ENCODE data around the gene HAPLN3. TPM values are rescaled to one million over a fixed set of nuclear protein-coding genes. Genes with fewer than 3 reads are reported as not detected.

The HAPLN3 gene
- total and polyA plus RNA-seq, 10 donors: 9.7 to 36.0 (median 16.2) TPM

DNA sequence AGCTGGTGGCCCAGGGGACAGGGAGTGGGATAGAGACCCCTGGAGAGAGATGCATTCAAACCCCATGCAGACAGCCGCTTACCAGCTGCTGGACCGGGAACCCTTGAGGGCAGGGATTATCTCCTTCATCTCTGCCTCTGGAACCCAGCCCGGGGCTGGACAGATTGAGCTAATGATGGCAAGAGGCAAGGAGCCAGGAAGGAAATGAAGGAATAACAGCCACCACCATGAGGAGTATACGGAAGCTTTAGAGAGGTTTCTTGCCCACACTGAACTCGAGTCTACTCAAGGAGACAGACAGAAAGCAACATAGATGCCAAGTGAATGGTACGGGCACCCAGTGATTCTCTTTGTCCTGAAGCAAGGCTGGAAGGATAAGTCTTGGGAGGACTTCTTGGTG, 23.2 kb downstream of the HAPLN3 start:
- Histone ChIP-seq H3K4me1 (no peaks in the 10 kb centered on the region), H3K9me3 (no peaks in the 10 kb centered on the region), H3K27me3 (replicated peaks in 1 of 7) (no peaks in the 10 kb centered on the region), H3K27ac (no peak overlapping the region), H3K36me3 (peaks cover 0 to 17% (median 0%) of the 10 kb centered on the region in 6 donors), H3K4me3 (no peak overlapping the region)
- 73 to 87% (median 79%) methylated on average over 6 of the region's 6 CpGs for WGBS, 5 donors
- no peak for TF ChIP-seq POLR2A (IDR thresholded peaks at IDR 0.05)
- TF ChIP-seq, protein P1, sequence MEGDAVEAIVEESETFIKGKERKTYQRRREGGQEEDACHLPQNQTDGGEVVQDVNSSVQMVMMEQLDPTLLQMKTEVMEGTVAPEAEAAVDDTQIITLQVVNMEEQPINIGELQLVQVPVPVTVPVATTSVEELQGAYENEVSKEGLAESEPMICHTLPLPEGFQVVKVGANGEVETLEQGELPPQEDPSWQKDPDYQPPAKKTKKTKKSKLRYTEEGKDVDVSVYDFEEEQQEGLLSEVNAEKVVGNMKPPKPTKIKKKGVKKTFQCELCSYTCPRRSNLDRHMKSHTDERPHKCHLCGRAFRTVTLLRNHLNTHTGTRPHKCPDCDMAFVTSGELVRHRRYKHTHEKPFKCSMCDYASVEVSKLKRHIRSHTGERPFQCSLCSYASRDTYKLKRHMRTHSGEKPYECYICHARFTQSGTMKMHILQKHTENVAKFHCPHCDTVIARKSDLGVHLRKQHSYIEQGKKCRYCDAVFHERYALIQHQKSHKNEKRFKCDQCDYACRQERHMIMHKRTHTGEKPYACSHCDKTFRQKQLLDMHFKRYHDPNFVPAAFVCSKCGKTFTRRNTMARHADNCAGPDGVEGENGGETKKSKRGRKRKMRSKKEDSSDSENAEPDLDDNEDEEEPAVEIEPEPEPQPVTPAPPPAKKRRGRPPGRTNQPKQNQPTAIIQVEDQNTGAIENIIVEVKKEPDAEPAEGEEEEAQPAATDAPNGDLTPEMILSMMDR (IDR thresholded peaks at IDR 0.05 in 8 of 11, conservative IDR thresholded peaks at IDR 0.05 in 3 of 11): no peak
- no peak for TF ChIP-seq POLR2AphosphoS5 (IDR thresholded peaks at IDR 0.05)
- intact Hi-C loops (cut with DNase I; ENCODE audit: low total_unique reads): no loop called here
- no peak for DNase-seq

DNA sequence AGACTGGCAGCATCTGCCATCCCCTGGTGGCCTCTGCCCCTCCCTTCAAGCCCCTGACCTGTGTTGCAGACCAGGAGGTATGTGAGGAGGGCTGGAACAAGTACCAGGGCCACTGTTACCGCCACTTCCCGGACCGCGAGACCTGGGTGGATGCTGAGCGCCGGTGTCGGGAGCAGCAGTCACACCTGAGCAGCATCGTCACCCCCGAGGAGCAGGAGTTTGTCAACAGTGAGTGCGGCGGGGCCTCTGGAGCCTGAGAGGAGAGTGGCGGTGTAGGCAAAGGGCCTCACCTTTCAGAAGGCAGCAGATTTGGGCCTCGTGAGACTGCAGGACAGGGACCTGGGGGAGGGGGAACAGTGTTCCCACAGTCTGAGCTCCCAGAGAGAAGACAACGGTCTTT, 24.0 kb downstream of the HAPLN3 start:
- no peaks in the 10 kb centered on the region for H3K4me1 ChIP-seq
- no peak overlapping the region for H3K27ac ChIP-seq
- no peak for DNase-seq
- WGBS, 5 donors: 85 to 95% (median 87%) methylated on average over 13 to 14 of the region's 14 CpGs
- no peaks in the 10 kb centered on the region for H3K9me3 ChIP-seq
- no peak overlapping the region for H3K4me3 ChIP-seq
- H3K36me3 ChIP-seq: peaks cover 0 to 10% (median 0%) of the 10 kb centered on the region in 6 donors
- intact Hi-C loops (cut with DNase I; ENCODE audit: low total_unique reads): no loop called here
- no peaks in the 10 kb centered on the region for H3K27me3 ChIP-seq (replicated peaks in 1 of 7)
- TF ChIP-seq POLR2A (IDR thresholded peaks at IDR 0.05) (no peak), POLR2AphosphoS5 (IDR thresholded peaks at IDR 0.05) (no peak)
- TF ChIP-seq, protein P1 (IDR thresholded peaks at IDR 0.05 in 8 of 11, conservative IDR thresholded peaks at IDR 0.05 in 3 of 11): no peak

DNA sequence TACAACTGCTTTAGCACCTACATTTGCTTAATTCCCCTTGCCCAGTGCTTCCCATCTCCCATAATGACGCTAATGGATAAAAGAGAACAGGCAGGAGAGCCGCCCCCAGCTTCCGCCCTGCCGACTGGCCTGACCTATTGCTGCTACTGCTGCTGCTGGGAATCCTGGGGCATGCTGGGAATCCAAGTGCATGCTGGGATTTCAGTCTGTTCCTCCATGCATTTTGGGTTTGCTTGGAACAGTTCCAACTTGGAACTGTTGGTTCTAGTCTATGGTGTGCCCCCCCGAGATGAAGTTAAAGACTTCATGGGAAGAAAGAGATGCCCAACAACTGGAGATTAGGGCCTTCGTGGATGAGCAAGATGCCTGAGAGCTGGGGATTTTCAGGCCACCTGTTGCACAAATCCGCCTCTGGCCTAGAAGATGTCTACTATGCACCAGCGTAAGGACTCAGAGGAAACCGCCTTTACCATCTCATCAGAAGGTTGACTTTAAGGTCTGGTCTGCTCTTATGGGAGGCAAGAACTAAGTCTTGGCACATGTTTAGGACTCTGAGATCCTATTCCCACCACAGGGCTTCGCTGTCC, 29.0 kb downstream of the HAPLN3 start:
- no peak for DNase-seq

DNA sequence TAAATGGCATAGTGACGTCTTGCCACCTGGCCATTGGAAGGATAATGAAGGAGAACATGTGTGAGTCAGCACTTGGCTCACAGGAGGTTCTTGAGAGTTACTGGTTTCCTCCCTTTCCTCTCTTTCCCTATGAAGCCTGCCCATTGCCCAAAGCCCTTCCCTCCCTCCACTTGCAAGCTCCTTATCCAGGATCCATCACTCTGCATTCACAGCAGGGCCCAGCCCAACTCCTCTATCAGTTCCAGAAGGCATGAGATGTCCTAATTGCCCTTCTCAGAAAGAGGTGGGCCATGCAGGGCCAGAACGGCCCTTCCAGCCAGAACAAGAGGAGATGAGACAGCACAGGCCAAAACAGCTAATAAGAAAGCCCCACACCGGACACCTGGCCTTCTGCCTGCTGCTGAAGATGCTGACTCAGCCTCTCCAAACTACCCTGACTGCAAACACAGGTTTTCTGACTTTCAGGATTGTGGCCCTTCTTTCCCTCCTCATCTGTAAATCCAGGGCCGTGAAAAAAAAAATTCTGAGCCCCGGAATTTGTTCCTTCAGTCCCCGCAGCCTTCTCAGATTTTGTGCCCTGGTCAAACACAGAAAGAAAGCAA, 29.7 kb downstream of the HAPLN3 start:
- intact Hi-C loops (cut with DNase I; ENCODE audit: low total_unique reads): no loop called here
- WGBS, 5 donors: 69 to 84% (median 76%) methylated on average over 6 of the region's 6 CpGs
- TF ChIP-seq POLR2AphosphoS5 (IDR thresholded peaks at IDR 0.05): no peak
- no peak for TF ChIP-seq POLR2A (IDR thresholded peaks at IDR 0.05)
- TF ChIP-seq, protein P1 (IDR thresholded peaks at IDR 0.05 in 8 of 11, conservative IDR thresholded peaks at IDR 0.05 in 3 of 11): no peak
- H3K9me3 ChIP-seq: no peaks in the 10 kb centered on the region
- H3K27me3 ChIP-seq (replicated peaks in 1 of 7): no peaks in the 10 kb centered on the region
- no peaks in the 10 kb centered on the region for H3K4me1 ChIP-seq
- no peak overlapping the region for H3K27ac ChIP-seq
- no peak for DNase-seq
- H3K36me3 ChIP-seq: no peaks in the 10 kb centered on the region
- H3K4me3 ChIP-seq: no peak overlapping the region

More for the DNA sequence above, 29.0 kb downstream of the HAPLN3 start:
- no peak overlapping the region for H3K27ac ChIP-seq
- 90 to 95% (median 91%) methylated on average over 8 to 10 of the region's 10 CpGs for WGBS, 5 donors
- TF ChIP-seq, protein P1 (IDR thresholded peaks at IDR 0.05 in 8 of 11, conservative IDR thresholded peaks at IDR 0.05 in 3 of 11): no peak
- no peak for TF ChIP-seq POLR2AphosphoS5 (IDR thresholded peaks at IDR 0.05)
- TF ChIP-seq POLR2A (IDR thresholded peaks at IDR 0.05): no peak
- H3K27me3 ChIP-seq (replicated peaks in 1 of 7): no peaks in the 10 kb centered on the region
- intact Hi-C loops (cut with DNase I; ENCODE audit: low total_unique reads): no loop called here
- no peaks in the 10 kb centered on the region for H3K4me1 ChIP-seq
- H3K4me3 ChIP-seq: no peak overlapping the region
- H3K9me3 ChIP-seq: no peaks in the 10 kb centered on the region
- H3K36me3 ChIP-seq: no peaks in the 10 kb centered on the region
